Trophoblast cell (in vitro differentiated cells and primary cell): ENCODE results near the gene WEE2.

Source experiments
- DNase-seq, 2 donors: peaks; one replicate each; pipeline ENCODE4 v3.0.0-alpha.2; 2016
- H2AFZ ChIP-seq: 2 replicates; pipeline ENCODE4 v1.6.1; 2013; ENCODE audit warnings: low read length, moderate library complexity, mild to moderate bottlenecking; ENCODE audit not compliant: insufficient read depth, poor library complexity
- H2AK5ac ChIP-seq: 2 replicates; pipeline ENCODE4 v1.6.1; 2013; ENCODE audit warnings: mild to moderate bottlenecking, low read length
- H2BK120ac ChIP-seq: 2 replicates; pipeline ENCODE4 v1.6.1; 2013; ENCODE audit warnings: low read length, mild to moderate bottlenecking, moderate library complexity; ENCODE audit not compliant: insufficient read depth, poor library complexity
- H2BK12ac ChIP-seq: 2 replicates; pipeline ENCODE4 v1.6.1; 2013; ENCODE audit warnings: mild to moderate bottlenecking, low read length, moderate library complexity
- H2BK5ac ChIP-seq: 2 replicates; pipeline ENCODE4 v1.6.1; 2013; ENCODE audit warnings: low read length, low read depth, moderate library complexity, mild to moderate bottlenecking; ENCODE audit not compliant: poor library complexity
- H3K14ac ChIP-seq: 2 replicates; pipeline ENCODE4 v1.6.1; 2013; ENCODE audit warnings: mild to moderate bottlenecking, low read length
- H3K18ac ChIP-seq: 2 replicates; pipeline ENCODE4 v1.6.1; 2013; ENCODE audit warnings: mild to moderate bottlenecking, low read length
- H3K23ac ChIP-seq: 2 replicates; pipeline ENCODE4 v1.6.1; 2013; ENCODE audit warnings: low read length
- H3K27ac ChIP-seq: 2 replicates; pipeline ENCODE4 v1.5.1; 2013; ENCODE audit warnings: low read depth, mild to moderate bottlenecking, inconsistent platforms, low read length, moderate library complexity
- H3K27me3 ChIP-seq: 2 replicates; pipeline ENCODE4 v1.6.1; 2013; ENCODE audit warnings: inconsistent platforms, mild to moderate bottlenecking, low read length, moderate library complexity; ENCODE audit not compliant: insufficient read depth
- H3K36me3 ChIP-seq, 2 experiments: 1 replicate in 1 of 2; 2 replicates in 1 of 2; pipeline ENCODE4 v1.6.1; 2013; ENCODE audit warnings: low read length in 2 of 2, mild to moderate bottlenecking in 2 of 2, moderate library complexity in 1 of 2; ENCODE audit not compliant: insufficient read depth in 2 of 2, control insufficient read depth in 1 of 2
- H3K4ac ChIP-seq: 2 replicates; pipeline ENCODE4 v1.6.1; 2013; ENCODE audit warnings: low read depth, mild to moderate bottlenecking, low read length, moderate library complexity
- H3K4me1 ChIP-seq, 2 experiments: 1 replicate in 1 of 2; 2 replicates in 1 of 2; pipeline ENCODE4 v1.6.1; 2013; ENCODE audit warnings: low read length in 2 of 2, mild to moderate bottlenecking in 2 of 2, moderate library complexity in 1 of 2; ENCODE audit not compliant: insufficient read depth in 2 of 2, control insufficient read depth in 1 of 2
- H3K4me2 ChIP-seq: 2 replicates; pipeline ENCODE4 v1.6.1; 2013; ENCODE audit warnings: inconsistent platforms, mild to moderate bottlenecking, low read length, moderate library complexity
- H3K4me3 ChIP-seq: 2 replicates; pipeline ENCODE4 v1.5.1; 2013; ENCODE audit warnings: mild to moderate bottlenecking, low read depth, low read length, inconsistent platforms
- H3K79me1 ChIP-seq: one replicate; pipeline ENCODE4 v1.6.1; 2013; ENCODE audit warnings: low read length
- H3K79me2 ChIP-seq: 2 replicates; pipeline ENCODE4 v1.6.1; 2013; ENCODE audit warnings: low read length, mild to moderate bottlenecking; ENCODE audit not compliant: control insufficient read depth, insufficient read depth, poor library complexity
- H3K9ac ChIP-seq: 2 replicates; pipeline ENCODE4 v1.6.1; 2013; ENCODE audit warnings: mild to moderate bottlenecking, low read length
- H3K9me3 ChIP-seq: 2 replicates; pipeline ENCODE4 v1.6.1; 2013; ENCODE audit warnings: low read depth, mild to moderate bottlenecking, control low read depth, inconsistent platforms, low read length; ENCODE audit not compliant: insufficient read depth
- H4K12ac ChIP-seq: 2 replicates; pipeline ENCODE4 v1.6.1; 2013; ENCODE audit warnings: low read depth, mild to moderate bottlenecking, low read length, moderate library complexity
- H4K8ac ChIP-seq: 2 replicates; pipeline ENCODE4 v1.6.1; 2013; ENCODE audit warnings: low read depth, mild to moderate bottlenecking, low read length, moderate library complexity
- H4K91ac ChIP-seq: one replicate; pipeline ENCODE4 v1.6.1; 2013; ENCODE audit warnings: low read depth, mild to moderate bottlenecking, low read length, moderate library complexity
- WGBS: extraction: QIAGEN DNeasy Blood & Tissue Kit; methylation state at CpG from one replicate; pipeline ENCODE4 v1.1.7; 2013; ENCODE audit warnings: missing lambda C conversion rate; ENCODE audit not compliant: insufficient read length, insufficient coverage; ENCODE audit errors: extremely low coverage; 5-methylcytosine and 5-hydroxymethylcytosine counted together

WEE2 gene

GRCh38 chr7:141691540-141691939, 16.6 kb upstream of the WEE2 start:
- H3K4ac ChIP-seq, result no peak overlapping the region
- no peak overlapping the region for H2AK5ac ChIP-seq
- H3K4me2 ChIP-seq, result no peak overlapping the region
- H2BK12ac ChIP-seq, result no peak overlapping the region
- no peak overlapping the region for H3K18ac ChIP-seq
- no peaks in the 10 kb centered on the region for H3K79me2 ChIP-seq
- no peaks in the 10 kb centered on the region for H3K27me3 ChIP-seq
- H4K8ac ChIP-seq, result no peak overlapping the region
- no CpG with 5 or more reads among the region's 3 CpGs for WGBS
- H3K36me3 ChIP-seq, result peaks cover 0 to 4% of the 10 kb centered on the region in 2 experiments
- H3K9me3 ChIP-seq, result no peaks in the 10 kb centered on the region
- H2AFZ ChIP-seq, result no peak overlapping the region
- no peak overlapping the region for H3K4me3 ChIP-seq
- no peak overlapping the region for H2BK120ac ChIP-seq
- no peak overlapping the region for H3K14ac ChIP-seq
- H4K91ac ChIP-seq, result no peak overlapping the region
- H3K27ac ChIP-seq, result no peak overlapping the region
- no peak overlapping the region for H2BK5ac ChIP-seq
- DNase-seq, result no peak
- H3K79me1 ChIP-seq, result no peaks in the 10 kb centered on the region
- H4K12ac ChIP-seq, result no peak overlapping the region
- no peak overlapping the region for H3K23ac ChIP-seq
- no peak overlapping the region for H3K9ac ChIP-seq
- no peaks in the 10 kb centered on the region for H3K4me1 ChIP-seq

DNA sequence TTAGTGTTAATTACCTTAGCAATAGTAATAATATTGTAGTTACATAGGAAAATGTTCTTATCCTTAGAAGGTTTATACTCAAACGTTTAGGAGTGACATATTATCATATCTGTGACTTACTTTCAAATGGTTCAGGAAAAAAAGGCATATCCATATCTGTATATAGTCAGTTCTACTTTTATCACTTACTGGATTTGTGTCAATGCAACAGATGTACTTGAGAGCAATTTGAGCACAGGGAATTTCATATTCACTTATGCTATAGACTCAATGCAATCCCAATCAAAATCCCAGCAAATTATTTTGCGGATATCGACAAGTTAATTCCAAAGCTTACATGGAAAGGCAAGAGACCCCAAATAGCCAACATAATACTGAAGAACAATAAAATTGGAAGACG, 16.2 kb upstream of the WEE2 start:
- Histone ChIP-seq H3K4me3 (no peak overlapping the region), H3K79me2 (no peaks in the 10 kb centered on the region), H3K14ac (no peak overlapping the region), H3K9me3 (no peaks in the 10 kb centered on the region), H2AFZ (no peak overlapping the region), H3K27ac (no peak overlapping the region), H4K91ac (no peak overlapping the region), H3K36me3 (peaks cover 0 to 4% of the 10 kb centered on the region in 2 experiments), H3K23ac (no peak overlapping the region), H3K79me1 (no peaks in the 10 kb centered on the region), H2AK5ac (no peak overlapping the region), H3K4me1 (no peaks in the 10 kb centered on the region), H3K27me3 (no peaks in the 10 kb centered on the region), H2BK5ac (no peak overlapping the region), H3K4ac (no peak overlapping the region), H3K4me2 (no peak overlapping the region), H2BK12ac (no peak overlapping the region), H4K12ac (no peak overlapping the region), H3K9ac (no peak overlapping the region), H3K18ac (no peak overlapping the region), H2BK120ac (no peak overlapping the region), H4K8ac (no peak overlapping the region)
- no CpG with 5 or more reads among the region's 4 CpGs for WGBS
- no peak for DNase-seq

DNA sequence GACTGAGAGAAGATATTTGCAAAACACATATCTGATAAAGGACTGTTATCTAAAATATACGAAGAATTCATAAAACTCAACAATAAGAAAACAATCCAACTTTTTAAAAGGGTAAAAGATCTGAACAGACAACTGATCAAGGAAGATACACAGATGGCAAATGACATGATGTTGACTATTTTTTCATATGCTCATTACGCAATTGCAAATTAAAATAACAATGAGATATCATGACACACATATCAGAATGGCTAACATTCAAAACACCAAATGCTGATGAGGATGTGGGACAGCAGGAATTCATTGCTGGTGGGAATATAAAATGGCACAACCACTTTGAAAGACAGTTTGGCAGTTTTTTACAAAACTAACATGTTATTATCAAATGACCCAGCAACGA, 15.1 kb upstream of the WEE2 start:
- Histone ChIP-seq H3K18ac (no peak overlapping the region), H2AFZ (no peak overlapping the region), H4K12ac (no peak overlapping the region), H3K9ac (no peak overlapping the region), H2BK12ac (no peak overlapping the region), H3K79me1 (no peaks in the 10 kb centered on the region), H4K91ac (no peak overlapping the region), H3K4me2 (no peak overlapping the region), H3K36me3 (peaks cover 0 to 4% of the 10 kb centered on the region in 2 experiments), H4K8ac (no peak overlapping the region), H3K14ac (no peak overlapping the region), H2AK5ac (no peak overlapping the region), H3K27ac (no peak overlapping the region), H3K23ac (no peak overlapping the region), H3K9me3 (no peaks in the 10 kb centered on the region), H3K27me3 (no peaks in the 10 kb centered on the region), H2BK120ac (no peak overlapping the region), H3K4me3 (no peak overlapping the region), H3K79me2 (no peaks in the 10 kb centered on the region), H3K4me1 (no peaks in the 10 kb centered on the region), H3K4ac (no peak overlapping the region), H2BK5ac (no peak overlapping the region)
- DNase-seq, result peak in 1 of 2 donors; percentile 35
- no CpG with 5 or more reads among the region's 3 CpGs for WGBS

DNA sequence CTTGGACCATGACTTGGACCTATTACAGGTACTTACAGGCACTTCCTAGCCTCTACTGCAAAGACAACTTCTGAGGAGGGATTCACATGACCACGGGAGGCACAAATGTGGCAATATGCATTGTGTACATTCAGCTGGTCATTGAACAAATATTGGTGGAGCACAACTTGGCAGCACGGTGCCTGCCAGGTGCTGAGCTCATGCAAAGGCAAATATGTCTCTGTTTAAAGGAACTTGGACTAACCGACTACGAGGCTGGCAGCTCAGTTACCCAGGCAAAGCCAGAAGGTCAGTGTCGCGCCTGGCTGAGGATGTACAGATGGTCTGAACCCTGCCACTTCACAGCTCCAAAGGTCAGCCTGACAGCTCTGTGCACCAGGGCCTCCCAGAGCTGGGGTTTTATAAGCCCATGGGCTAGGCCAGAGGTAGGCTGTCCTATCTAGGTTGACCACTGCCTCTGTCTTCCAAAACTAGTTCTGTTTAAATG, 12.3 kb upstream of the WEE2 start:
- Histone ChIP-seq H3K9me3 (no peaks in the 10 kb centered on the region), H2BK12ac (no peak overlapping the region), H3K4me1 (peaks cover 0 to 4% of the 10 kb centered on the region in 2 experiments), H3K23ac (peak overlapping the region; percentile 37), H2BK5ac (no peak overlapping the region), H3K36me3 (no peaks in the 10 kb centered on the region), H4K12ac (no peak overlapping the region), H3K4ac (no peak overlapping the region), H3K79me2 (no peaks in the 10 kb centered on the region), H3K27ac (no peak overlapping the region), H3K79me1 (no peaks in the 10 kb centered on the region), H3K4me2 (no peak overlapping the region), H3K9ac (no peak overlapping the region), H4K91ac (no peak overlapping the region), H2AK5ac (no peak overlapping the region), H3K27me3 (no peaks in the 10 kb centered on the region), H4K8ac (no peak overlapping the region), H3K4me3 (no peak overlapping the region), H2BK120ac (no peak overlapping the region), H2AFZ (no peak overlapping the region), H3K14ac (no peak overlapping the region), H3K18ac (no peak overlapping the region)
- no CpG with 5 or more reads among the region's 6 CpGs for WGBS
- DNase-seq, result no peak
